HepG2 (cell line): ENCODE results near the gene HOXD9. TPM values are rescaled to one million over a fixed set of nuclear protein-coding genes. Genes with fewer than 3 reads are reported as not detected.
A peak's percentile ranks its signal among the peaks of the same experiment; 100 is the strongest.

Experiments used
- AHDC1 ChIP-seq: sonication (generic); formaldehyde crosslinking; IDR thresholded peaks from 2 replicates; pipeline ENCODE4 v1.5.1; 2020; ENCODE audit warnings: mild to moderate bottlenecking, missing genetic modification reagents, borderline replicate concordance
- RBM22 ChIP-seq: fragments of 200-400 bp; formaldehyde crosslinking; optimal IDR thresholded peaks from 2 replicates; pipeline ENCODE3; 2017; ENCODE audit warnings: mild to moderate bottlenecking, low read length, moderate library complexity
- SALL2 ChIP-seq: sonication (generic); formaldehyde crosslinking; IDR thresholded peaks from 2 replicates; pipeline ENCODE4 v1.8.1; 2023; ENCODE audit warnings: mild to moderate bottlenecking, missing genetic modification reagents, inconsistent platforms
- TAF1 ChIP-seq: sonication (generic); formaldehyde crosslinking; IDR thresholded peaks from 2 replicates; pipeline ENCODE4 v1.4.0; 2020; ENCODE audit warnings: missing genetic modification reagents
- ZNF570 ChIP-seq: sonication (generic); formaldehyde crosslinking; IDR thresholded peaks from 2 replicates; pipeline ENCODE4 v1.4.0; 2020; ENCODE audit warnings: mild to moderate bottlenecking, missing genetic modification reagents, borderline replicate concordance
- microRNA counts: library from miRNA; unstranded; fragments of <30 nt; microRNA quantifications from one replicate; lab custom pipeline; 2015
- microRNA-seq: library from miRNA; unstranded; fragments of <30 nt; microRNA quantifications from one replicate; pipeline ENCODE4, GENCODE V29; 2020
- polyA plus RNA-seq, 8 experiments: library from polyadenylated mRNA; depleted of rRNA in 3 of 8; stranded (reverse) in 7 of 8; unstranded in 1 of 8; fragments of >200 nt; fragmentation: Illumina TruSeq in 4 of 8; extraction: Trizol in 4 of 8; gene quantifications; 2 replicates each; pipeline versions ENCODE4 v1.2.1 to v1.2.3, GENCODE V29; 2011 to 2016; ENCODE audit warnings: low read depth in 4 of 8, missing spikeins in 1 of 8, mixed read lengths in 1 of 8; ENCODE audit not compliant: insufficient read depth in 1 of 8
- small RNA-seq, 3 experiments: library from RNA; depleted of rRNA; stranded (forward); fragments of <200 nt; gene quantifications; one replicate each; pipeline ENCODE3, GENCODE V24; 2012; ENCODE audit warnings: low read depth in 2 of 3, low replicate concordance in 1 of 3; ENCODE audit not compliant: insufficient read length in 3 of 3, insufficient read depth in 2 of 3
- total RNA-seq, 5 experiments: library from RNA; depleted of rRNA; stranded (reverse); fragments of >200 nt; fragmentation: Illumina TruSeq; extraction: Trizol; gene quantifications; 2 replicates each; pipeline ENCODE4 v1.2.3, GENCODE V29; 2016; ENCODE audit warnings: low read depth in 1 of 5
- TF ChIP-seq, protein P1 (sequence below): sonication (generic); formaldehyde crosslinking; IDR thresholded peaks from 2 replicates; pipeline ENCODE4 v1.5.1; 2020; ENCODE audit warnings: missing genetic modification reagents, mild to moderate bottlenecking, borderline replicate concordance
- TF ChIP-seq, protein P2 (sequence below): sonication (generic); formaldehyde crosslinking; IDR thresholded peaks from 2 replicates; pipeline ENCODE4 v1.5.0; 2020; ENCODE audit warnings: mild to moderate bottlenecking, missing genetic modification reagents

Gene HOXD9
- total and polyA plus RNA-seq, 2 of the 13 experiments (the other 11 are each of a cell fraction or from before 2014, with no cell fraction given), result not detected

GRCh38 chr2:176174382-176174823 lies 51.9 kb downstream of the HOXD9 start (continued):
- TF ChIP-seq AHDC1 (CRISPR knock-in tag) (no peak), TAF1 (CRISPR knock-in tag) (0 out of 2 replicates have a peak, but pooled peaks have one; percentile 8), ZNF570 (CRISPR knock-in tag) (no peak), SALL2 (CRISPR knock-in tag) (0 out of 2 replicates have a peak, but pooled peaks have one; percentile 23), RBM22 (peak; percentile 69)
- TF ChIP-seq, protein P1, sequence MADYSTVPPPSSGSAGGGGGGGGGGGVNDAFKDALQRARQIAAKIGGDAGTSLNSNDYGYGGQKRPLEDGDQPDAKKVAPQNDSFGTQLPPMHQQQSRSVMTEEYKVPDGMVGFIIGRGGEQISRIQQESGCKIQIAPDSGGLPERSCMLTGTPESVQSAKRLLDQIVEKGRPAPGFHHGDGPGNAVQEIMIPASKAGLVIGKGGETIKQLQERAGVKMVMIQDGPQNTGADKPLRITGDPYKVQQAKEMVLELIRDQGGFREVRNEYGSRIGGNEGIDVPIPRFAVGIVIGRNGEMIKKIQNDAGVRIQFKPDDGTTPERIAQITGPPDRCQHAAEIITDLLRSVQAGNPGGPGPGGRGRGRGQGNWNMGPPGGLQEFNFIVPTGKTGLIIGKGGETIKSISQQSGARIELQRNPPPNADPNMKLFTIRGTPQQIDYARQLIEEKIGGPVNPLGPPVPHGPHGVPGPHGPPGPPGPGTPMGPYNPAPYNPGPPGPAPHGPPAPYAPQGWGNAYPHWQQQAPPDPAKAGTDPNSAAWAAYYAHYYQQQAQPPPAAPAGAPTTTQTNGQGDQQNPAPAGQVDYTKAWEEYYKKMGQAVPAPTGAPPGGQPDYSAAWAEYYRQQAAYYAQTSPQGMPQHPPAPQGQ (CRISPR knock-in tag), result no peak
- TF ChIP-seq, protein P2, sequence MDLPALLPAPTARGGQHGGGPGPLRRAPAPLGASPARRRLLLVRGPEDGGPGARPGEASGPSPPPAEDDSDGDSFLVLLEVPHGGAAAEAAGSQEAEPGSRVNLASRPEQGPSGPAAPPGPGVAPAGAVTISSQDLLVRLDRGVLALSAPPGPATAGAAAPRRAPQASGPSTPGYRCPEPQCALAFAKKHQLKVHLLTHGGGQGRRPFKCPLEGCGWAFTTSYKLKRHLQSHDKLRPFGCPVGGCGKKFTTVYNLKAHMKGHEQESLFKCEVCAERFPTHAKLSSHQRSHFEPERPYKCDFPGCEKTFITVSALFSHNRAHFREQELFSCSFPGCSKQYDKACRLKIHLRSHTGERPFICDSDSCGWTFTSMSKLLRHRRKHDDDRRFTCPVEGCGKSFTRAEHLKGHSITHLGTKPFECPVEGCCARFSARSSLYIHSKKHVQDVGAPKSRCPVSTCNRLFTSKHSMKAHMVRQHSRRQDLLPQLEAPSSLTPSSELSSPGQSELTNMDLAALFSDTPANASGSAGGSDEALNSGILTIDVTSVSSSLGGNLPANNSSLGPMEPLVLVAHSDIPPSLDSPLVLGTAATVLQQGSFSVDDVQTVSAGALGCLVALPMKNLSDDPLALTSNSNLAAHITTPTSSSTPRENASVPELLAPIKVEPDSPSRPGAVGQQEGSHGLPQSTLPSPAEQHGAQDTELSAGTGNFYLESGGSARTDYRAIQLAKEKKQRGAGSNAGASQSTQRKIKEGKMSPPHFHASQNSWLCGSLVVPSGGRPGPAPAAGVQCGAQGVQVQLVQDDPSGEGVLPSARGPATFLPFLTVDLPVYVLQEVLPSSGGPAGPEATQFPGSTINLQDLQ (CRISPR knock-in tag), result no peak

MicroRNAs encoded within 50 kb of the gene (microRNA counts, 767-probe panel; counts per million panel counts)
- not detected for microRNA hsa-miR-10b-5p (lab: Ali Mortazavi, UCI)

Small RNA genes within 50 kb of the gene (microRNA-seq; reads per million reads assigned to microRNA genes)
- 52.9 reads per million, percentile 68 among the genes with 10 or more reads in this experiment for gene MIR10B

Small RNA genes within 50 kb of the gene (small RNA-seq; reads per million reads assigned to genes)
- gene MIR10B, result 0.20 to 12.6 (median 1.3) reads per million in 3 experiments

Other genes starting within 250 kb of the HOXD9 start
- 25.4 and 30.1 TPM in 2 replicates for gene LNPK, start 120.5 kb upstream of the HOXD9 start, total RNA-seq (2016; rRNA removed; fragmentation: Illumina TruSeq; extraction: Trizol)
- 20.6 and 26.1 TPM in 2 replicates for gene LNPK, start 120.5 kb upstream of the HOXD9 start, polyA plus RNA-seq (2011; rRNA removed)
- gene EVX2, start 38.8 kb upstream of the HOXD9 start, total RNA-seq (2016; rRNA removed; fragmentation: Illumina TruSeq; extraction: Trizol), result not detected in 2 replicates
- gene EVX2, start 38.8 kb upstream of the HOXD9 start, polyA plus RNA-seq (2011; rRNA removed), result not detected in 2 replicates
- not detected in 2 replicates for gene HOXD13, start 30.0 kb upstream of the HOXD9 start, total RNA-seq (2016; rRNA removed; fragmentation: Illumina TruSeq; extraction: Trizol)
- not detected in 2 replicates for gene HOXD13, start 30.0 kb upstream of the HOXD9 start, polyA plus RNA-seq (2011; rRNA removed)
- gene HOXD12, start 22.9 kb upstream of the HOXD9 start, total RNA-seq (2016; rRNA removed; fragmentation: Illumina TruSeq; extraction: Trizol), result not detected in 2 replicates
- gene HOXD12, start 22.9 kb upstream of the HOXD9 start, polyA plus RNA-seq (2011; rRNA removed), result not detected in 2 replicates
- not detected in 2 replicates for gene HOXD11, start 15.4 kb upstream of the HOXD9 start, total RNA-seq (2016; rRNA removed; fragmentation: Illumina TruSeq; extraction: Trizol)
- not detected in 2 replicates for gene HOXD11, start 15.4 kb upstream of the HOXD9 start, polyA plus RNA-seq (2011; rRNA removed)
- not detected in 2 replicates for gene HOXD10, start 5.9 kb upstream of the HOXD9 start, total RNA-seq (2016; rRNA removed; fragmentation: Illumina TruSeq; extraction: Trizol)
- not detected in 2 replicates for gene HOXD10, start 5.9 kb upstream of the HOXD9 start, polyA plus RNA-seq (2011; rRNA removed)
- not detected in 2 replicates for gene HOXD8, start 7.0 kb downstream of the HOXD9 start, total RNA-seq (2016; rRNA removed; fragmentation: Illumina TruSeq; extraction: Trizol)
- not detected in 2 replicates for gene HOXD8, start 7.0 kb downstream of the HOXD9 start, polyA plus RNA-seq (2011; rRNA removed)
- 0.31 TPM in 1 of 2 replicates, not detected in the other for gene HOXD4, start 28.8 kb downstream of the HOXD9 start, total RNA-seq (2016; rRNA removed; fragmentation: Illumina TruSeq; extraction: Trizol)
- not detected in 2 replicates for gene HOXD4, start 28.8 kb downstream of the HOXD9 start, polyA plus RNA-seq (2011; rRNA removed)
- gene HOXD3, start 34.6 kb downstream of the HOXD9 start, total RNA-seq (2016; rRNA removed; fragmentation: Illumina TruSeq; extraction: Trizol), result 0.08 and 0.09 TPM in 2 replicates
- gene HOXD3, start 34.6 kb downstream of the HOXD9 start, polyA plus RNA-seq (2011; rRNA removed), result 0.05 TPM in 1 of 2 replicates, not detected in the other
- gene HOXD1, start 65.9 kb downstream of the HOXD9 start, total RNA-seq (2016; rRNA removed; fragmentation: Illumina TruSeq; extraction: Trizol), result 10.0 and 10.4 TPM in 2 replicates
- 11.4 and 22.3 TPM in 2 replicates for gene HOXD1, start 65.9 kb downstream of the HOXD9 start, polyA plus RNA-seq (2011; rRNA removed)
- gene MTX2, start 146.7 kb downstream of the HOXD9 start, total RNA-seq (2016; rRNA removed; fragmentation: Illumina TruSeq; extraction: Trizol), result 75.7 and 96.1 TPM in 2 replicates
- gene MTX2, start 146.7 kb downstream of the HOXD9 start, polyA plus RNA-seq (2011; rRNA removed), result 41.7 and 58.1 TPM in 2 replicates